ENCODE results near the gene MIGA1.

DNA sequence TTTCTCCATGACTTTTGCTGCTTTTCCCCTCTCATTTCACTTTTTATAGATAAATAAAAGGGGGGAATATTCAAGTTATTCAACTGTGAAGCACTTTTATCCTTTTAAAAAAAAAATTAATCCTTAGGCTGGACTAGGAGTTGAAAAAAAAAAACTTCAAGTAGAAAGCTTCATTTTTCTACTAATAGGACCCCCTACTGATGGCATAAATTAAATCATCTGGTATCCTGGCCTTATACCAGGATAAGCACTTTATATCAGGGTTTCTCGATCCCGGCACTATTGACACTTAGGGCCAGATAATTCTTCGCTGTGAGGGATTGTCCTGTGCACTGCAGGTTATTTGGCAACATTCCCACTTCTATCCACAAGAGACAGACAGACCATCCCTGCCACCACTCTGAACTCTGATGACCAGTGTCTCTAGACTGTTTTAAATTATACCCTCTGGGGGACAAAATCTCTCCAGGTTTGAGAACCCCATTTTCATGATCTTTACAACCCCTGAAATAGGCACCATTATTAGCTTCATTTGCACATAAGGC, 37.4 kb upstream of the MIGA1 start:
- TF ChIP-seq TCF3 (IDR thresholded peaks at IDR 0.05; ENCODE audit: borderline replicate concordance, insufficient read depth, low read depth, low read length) = no peak
- no peak for TF ChIP-seq HDGF (IDR thresholded peaks at IDR 0.05)
- TF ChIP-seq CBFB (IDR thresholded peaks at IDR 0.05; ENCODE audit: low read depth) = no peak
- no peak for TF ChIP-seq NR2C2 (IDR thresholded peaks at IDR 0.05; ENCODE audit: borderline replicate concordance, control insufficient read depth, insufficient read length, low read depth)
- TF ChIP-seq, protein P1, sequence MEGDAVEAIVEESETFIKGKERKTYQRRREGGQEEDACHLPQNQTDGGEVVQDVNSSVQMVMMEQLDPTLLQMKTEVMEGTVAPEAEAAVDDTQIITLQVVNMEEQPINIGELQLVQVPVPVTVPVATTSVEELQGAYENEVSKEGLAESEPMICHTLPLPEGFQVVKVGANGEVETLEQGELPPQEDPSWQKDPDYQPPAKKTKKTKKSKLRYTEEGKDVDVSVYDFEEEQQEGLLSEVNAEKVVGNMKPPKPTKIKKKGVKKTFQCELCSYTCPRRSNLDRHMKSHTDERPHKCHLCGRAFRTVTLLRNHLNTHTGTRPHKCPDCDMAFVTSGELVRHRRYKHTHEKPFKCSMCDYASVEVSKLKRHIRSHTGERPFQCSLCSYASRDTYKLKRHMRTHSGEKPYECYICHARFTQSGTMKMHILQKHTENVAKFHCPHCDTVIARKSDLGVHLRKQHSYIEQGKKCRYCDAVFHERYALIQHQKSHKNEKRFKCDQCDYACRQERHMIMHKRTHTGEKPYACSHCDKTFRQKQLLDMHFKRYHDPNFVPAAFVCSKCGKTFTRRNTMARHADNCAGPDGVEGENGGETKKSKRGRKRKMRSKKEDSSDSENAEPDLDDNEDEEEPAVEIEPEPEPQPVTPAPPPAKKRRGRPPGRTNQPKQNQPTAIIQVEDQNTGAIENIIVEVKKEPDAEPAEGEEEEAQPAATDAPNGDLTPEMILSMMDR (IDR thresholded peaks at IDR 0.05 in 2 of 3, conservative IDR thresholded peaks at IDR 0.05 in 1 of 3; ENCODE audit: control insufficient read depth in 2 of 3, extremely low read depth in 1 of 3, insufficient read depth in 1 of 3, low read depth in 3 of 3, low read length in 3 of 3) = no peak
- TF ChIP-seq SREBF2 (IDR thresholded peaks at IDR 0.05; ENCODE audit: low read length) = no peak
- TF ChIP-seq ZNF24 (IDR thresholded peaks at IDR 0.05) = no peak
- TF ChIP-seq SP1 (IDR thresholded peaks at IDR 0.05; ENCODE audit: low read depth, low read length) = no peak
- no peak for TF ChIP-seq JUND (IDR thresholded peaks at IDR 0.05; ENCODE audit: low read depth, low read length)
- TF ChIP-seq, protein P2, sequence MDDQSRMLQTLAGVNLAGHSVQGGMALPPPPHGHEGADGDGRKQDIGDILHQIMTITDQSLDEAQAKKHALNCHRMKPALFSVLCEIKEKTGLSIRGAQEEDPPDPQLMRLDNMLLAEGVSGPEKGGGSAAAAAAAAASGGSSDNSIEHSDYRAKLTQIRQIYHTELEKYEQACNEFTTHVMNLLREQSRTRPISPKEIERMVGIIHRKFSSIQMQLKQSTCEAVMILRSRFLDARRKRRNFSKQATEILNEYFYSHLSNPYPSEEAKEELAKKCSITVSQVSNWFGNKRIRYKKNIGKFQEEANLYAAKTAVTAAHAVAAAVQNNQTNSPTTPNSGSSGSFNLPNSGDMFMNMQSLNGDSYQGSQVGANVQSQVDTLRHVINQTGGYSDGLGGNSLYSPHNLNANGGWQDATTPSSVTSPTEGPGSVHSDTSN (IDR thresholded peaks at IDR 0.05; ENCODE audit: insufficient replicate concordance, low read depth, low read length) = no peak
- no peak for TF ChIP-seq ZNF274 (IDR thresholded peaks at IDR 0.05; ENCODE audit: insufficient read depth, insufficient read length)
- TF ChIP-seq EP300 (IDR thresholded peaks at IDR 0.05; ENCODE audit: borderline replicate concordance in 1 of 2, control insufficient read depth in 1 of 2, low read depth in 2 of 2, low read length in 2 of 2) = no peak
- TF ChIP-seq, protein P3, sequence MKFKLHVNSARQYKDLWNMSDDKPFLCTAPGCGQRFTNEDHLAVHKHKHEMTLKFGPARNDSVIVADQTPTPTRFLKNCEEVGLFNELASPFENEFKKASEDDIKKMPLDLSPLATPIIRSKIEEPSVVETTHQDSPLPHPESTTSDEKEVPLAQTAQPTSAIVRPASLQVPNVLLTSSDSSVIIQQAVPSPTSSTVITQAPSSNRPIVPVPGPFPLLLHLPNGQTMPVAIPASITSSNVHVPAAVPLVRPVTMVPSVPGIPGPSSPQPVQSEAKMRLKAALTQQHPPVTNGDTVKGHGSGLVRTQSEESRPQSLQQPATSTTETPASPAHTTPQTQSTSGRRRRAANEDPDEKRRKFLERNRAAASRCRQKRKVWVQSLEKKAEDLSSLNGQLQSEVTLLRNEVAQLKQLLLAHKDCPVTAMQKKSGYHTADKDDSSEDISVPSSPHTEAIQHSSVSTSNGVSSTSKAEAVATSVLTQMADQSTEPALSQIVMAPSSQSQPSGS (IDR thresholded peaks at IDR 0.05; ENCODE audit: low read length) = no peak

Measured in GM12878 (cell line).